GM12891 (cell line): ENCODE data around the gene GRIK4.

Source experiments
- PAX5 ChIP-seq: IDR thresholded peaks from 2 replicates; pipeline ENCODE4 v1.6.1; 2011; ENCODE audit warnings: low read length, moderate library complexity, mild to moderate bottlenecking; ENCODE audit not compliant: insufficient read depth, severe bottlenecking
- POLR2A ChIP-seq: IDR thresholded peaks from 2 replicates; pipeline ENCODE4 v1.6.1; 2011; ENCODE audit warnings: low read depth, low read length, control low read depth
- POLR2AphosphoS5 ChIP-seq: IDR thresholded peaks from 2 replicates; pipeline ENCODE4 v1.6.1; 2011; ENCODE audit warnings: low read depth, low read length, control low read depth
- SPI1 ChIP-seq: IDR thresholded peaks from 2 replicates; pipeline ENCODE4 v1.6.1; 2011; ENCODE audit warnings: low read depth, low read length, control low read depth
- TAF1 ChIP-seq: IDR thresholded peaks from 2 replicates; pipeline ENCODE4 v1.6.1; 2011; ENCODE audit warnings: low read depth, low read length, control low read depth

GRCh38 chr11:120549346-120549745 lies 37.8 kb downstream of the GRIK4 start:
- TF ChIP-seq POLR2A (no peak), POLR2AphosphoS5 (no peak), SPI1 (no peak), PAX5 (no peak), TAF1 (no peak)
